IMR-90 (cell line): ENCODE results near the gene TBC1D24. TPM values are rescaled to one million over a fixed set of nuclear protein-coding genes. Genes with fewer than 3 reads are reported as not detected.

Experiments
- ATAC-seq: fragments of 200-7000 bp; cut with Tn5 transposase; 2 replicates; pipeline ENCODE4 v1.9.1; 2020; ENCODE audit warnings: low read depth, mild to moderate bottlenecking, moderate library complexity
- BruUV-seq: library from RNA; stranded (reverse); fragments of 400-500 nt; replicated peaks from 2 replicates; lab custom pipeline; 2021; lab: Mats Ljungman, UMichigan
- CTCF ChIA-PET: fragments of 300-600 bp; formaldehyde crosslinking; extraction: SDS; loops from one replicate; lab custom pipeline; 2021; ENCODE audit warnings: antibody characterized with exemption; lab: Yijun Ruan, JAX
- POLR2A ChIA-PET: fragments of 300-600 bp; sonication (Branson Sonifier 250); formaldehyde crosslinking; loops from one replicate; lab custom pipeline; 2022; ENCODE audit warnings: antibody characterized with exemption; ENCODE audit not compliant: unreplicated experiment; lab: Charles Lee
- DNase-seq: peaks from one replicate; pipeline ENCODE4 v3.0.0; 2013
- H2AFZ ChIP-seq: replicated peaks from 2 replicates; pipeline ENCODE3; 2013; ENCODE audit warnings: low read length, mild to moderate bottlenecking; ENCODE audit not compliant: poor library complexity
- H2AK5ac ChIP-seq: 2 replicates; pipeline ENCODE4 v1.6.1; 2013; ENCODE audit warnings: low read depth, low read length, inconsistent platforms
- H2AK9ac ChIP-seq: replicated peaks from 2 replicates; pipeline ENCODE3; 2013; ENCODE audit warnings: mild to moderate bottlenecking, low read depth, low read length, moderate library complexity; ENCODE audit not compliant: poor library complexity
- H2BK120ac ChIP-seq: 2 replicates; pipeline ENCODE4 v1.6.1; 2013; ENCODE audit warnings: low read depth, low read length, inconsistent platforms
- H2BK15ac ChIP-seq: 3 replicates; pipeline ENCODE4 v1.6.1; 2013; ENCODE audit warnings: low read depth, low read length, inconsistent platforms
- H2BK20ac ChIP-seq: 2 replicates; pipeline ENCODE4 v1.6.1; 2013; ENCODE audit warnings: low read depth, mild to moderate bottlenecking, inconsistent platforms, low read length, moderate library complexity
- H2BK5ac ChIP-seq: 2 replicates; pipeline ENCODE4 v1.6.1; 2013; ENCODE audit warnings: mild to moderate bottlenecking, low read depth, low read length, inconsistent platforms; ENCODE audit not compliant: poor library complexity, severe bottlenecking
- H3K14ac ChIP-seq: replicated peaks from 2 replicates; pipeline ENCODE4 v1.6.1; 2013; ENCODE audit warnings: low read depth, low read length, inconsistent platforms
- H3K18ac ChIP-seq: 2 replicates; pipeline ENCODE4 v1.6.1; 2013; ENCODE audit warnings: low read depth, low read length, control low read depth
- H3K23ac ChIP-seq: 2 replicates; pipeline ENCODE4 v1.6.1; 2013; ENCODE audit warnings: low read depth, low read length, inconsistent platforms
- H3K27ac ChIP-seq: 2 replicates; pipeline ENCODE4 v1.5.1; 2013; ENCODE audit warnings: mild to moderate bottlenecking, control low read depth, low read length; ENCODE audit not compliant: insufficient read depth
- H3K27me3 ChIP-seq: 2 replicates; pipeline ENCODE4 v1.6.1; 2013; ENCODE audit warnings: low read length; ENCODE audit not compliant: control insufficient read depth, insufficient read depth
- H3K36me3 ChIP-seq: 2 replicates; pipeline ENCODE4 v1.6.1; 2013; ENCODE audit warnings: low read length, mixed read lengths; ENCODE audit not compliant: control insufficient read depth, insufficient read depth
- H3K4ac ChIP-seq: 2 replicates; pipeline ENCODE4 v1.6.1; 2013; ENCODE audit warnings: low read depth, low read length, inconsistent platforms
- H3K4me1 ChIP-seq: 2 replicates; pipeline ENCODE4 v1.6.1; 2013; ENCODE audit warnings: low read length, mixed read lengths; ENCODE audit not compliant: control insufficient read depth, insufficient read depth
- H3K4me2 ChIP-seq: 2 replicates; pipeline ENCODE4 v1.6.1; 2013; ENCODE audit warnings: low read depth, mild to moderate bottlenecking, control low read depth, low read length, moderate library complexity
- H3K4me3 ChIP-seq: 2 replicates; pipeline ENCODE4 v1.5.1; 2013; ENCODE audit warnings: low read depth, mild to moderate bottlenecking, control low read depth, low read length, moderate library complexity; ENCODE audit not compliant: insufficient read depth
- H3K56ac ChIP-seq: 2 replicates; pipeline ENCODE4 v1.6.1; 2013; ENCODE audit warnings: low read length, inconsistent platforms; ENCODE audit not compliant: insufficient read depth; ENCODE audit errors: extremely low read depth
- H3K79me1 ChIP-seq, 2 experiments: 2 replicates each; pipeline ENCODE4 v1.6.1; 2013; ENCODE audit warnings: low read length in 2 of 2, inconsistent platforms in 1 of 2, low read depth in 1 of 2
- H3K9ac ChIP-seq: 2 replicates; pipeline ENCODE4 v1.6.1; 2013; ENCODE audit warnings: low read depth, low read length, control low read depth
- H3K9me1 ChIP-seq: 2 replicates; pipeline ENCODE4 v1.6.1; 2013; ENCODE audit warnings: low read length, inconsistent platforms; ENCODE audit not compliant: insufficient read depth
- H3K9me3 ChIP-seq: 2 replicates; pipeline ENCODE4 v1.6.1; 2013; ENCODE audit warnings: low read length; ENCODE audit not compliant: control insufficient read depth, insufficient read depth
- H4K20me1 ChIP-seq: 2 replicates; pipeline ENCODE4 v1.6.1; 2013; ENCODE audit warnings: low read length, inconsistent platforms; ENCODE audit not compliant: insufficient read depth
- H4K5ac ChIP-seq: 2 replicates; pipeline ENCODE4 v1.6.1; 2013; ENCODE audit warnings: mild to moderate bottlenecking, low read depth, low read length, control low read depth
- H4K8ac ChIP-seq, 2 experiments: 2 replicates each; pipeline ENCODE4 v1.6.1; 2013; ENCODE audit warnings: low read depth in 2 of 2, low read length in 2 of 2, control low read depth in 1 of 2, inconsistent platforms in 1 of 2
- H4K91ac ChIP-seq: 2 replicates; pipeline ENCODE4 v1.6.1; 2013; ENCODE audit warnings: low read depth, low read length, inconsistent platforms; ENCODE audit not compliant: insufficient read depth
- BHLHE40 ChIP-seq: fragments of 150-350 bp; IDR thresholded peaks from 2 replicates; pipeline ENCODE4 v1.6.1; 2016; ENCODE audit warnings: mild to moderate bottlenecking, low read depth, low read length
- CEBPB ChIP-seq: IDR thresholded peaks from 2 replicates; pipeline ENCODE4 v1.6.1; 2012; ENCODE audit warnings: low read depth, low read length, improper control_type of control experiment
- CHD1 ChIP-seq: IDR thresholded peaks from 2 replicates; pipeline ENCODE4 v1.6.1; 2012; ENCODE audit warnings: low read depth, low read length, improper control_type of control experiment
- CTCF ChIP-seq: conservative IDR thresholded peaks from 2 replicates; pipeline ENCODE4 v1.5.1; 2012; ENCODE audit warnings: mild to moderate bottlenecking, low read depth, low read length, improper control_type of control experiment
- ELK1 ChIP-seq: fragments of 150-350 bp; IDR thresholded peaks from 2 replicates; pipeline ENCODE4 v1.6.1; 2016; ENCODE audit warnings: low read depth, mild to moderate bottlenecking, low read length, moderate library complexity, borderline replicate concordance
- FOS ChIP-seq: fragments of 150-350 bp; IDR thresholded peaks from 2 replicates; pipeline ENCODE4 v1.6.1; 2016; ENCODE audit warnings: low read depth, low read length
- MAFK ChIP-seq: IDR thresholded peaks from 2 replicates; pipeline ENCODE4 v1.6.1; 2012; ENCODE audit warnings: low read depth, low read length, improper control_type of control experiment
- MAZ ChIP-seq: IDR thresholded peaks from 2 replicates; pipeline ENCODE4 v1.6.1; 2012; ENCODE audit warnings: low read depth, mild to moderate bottlenecking, low read length, improper control_type of control experiment, moderate library complexity, borderline replicate concordance
- MXI1 ChIP-seq: IDR thresholded peaks from 2 replicates; pipeline ENCODE4 v1.6.1; 2012; ENCODE audit warnings: low read depth, mild to moderate bottlenecking, low read length, moderate library complexity, borderline replicate concordance
- NFE2L2 ChIP-seq: fragments of 150-350 bp; IDR thresholded peaks from 2 replicates; pipeline ENCODE4 v1.6.1; 2016; ENCODE audit warnings: low read depth, mild to moderate bottlenecking, low read length
- POLR2A ChIP-seq: IDR thresholded peaks from 2 replicates; pipeline ENCODE4 v1.6.1; 2012; ENCODE audit warnings: mild to moderate bottlenecking, low read depth, low read length
- RAD21 ChIP-seq: IDR thresholded peaks from 2 replicates; pipeline ENCODE4 v1.6.1; 2012; ENCODE audit warnings: low read length, improper control_type of control experiment
- RFX5 ChIP-seq: IDR thresholded peaks from 2 replicates; pipeline ENCODE4 v1.8.0; 2012; ENCODE audit warnings: low read depth, mild to moderate bottlenecking, low read length, moderate library complexity
- SMC3 ChIP-seq: fragments of 150-350 bp; IDR thresholded peaks from 2 replicates; pipeline ENCODE4 v1.6.1; 2016; ENCODE audit warnings: low read depth, mild to moderate bottlenecking, antibody characterized with exemption, low read length, moderate library complexity
- USF2 ChIP-seq: fragments of 150-350 bp; IDR thresholded peaks from 2 replicates; pipeline ENCODE4 v1.6.1; 2017; ENCODE audit warnings: mild to moderate bottlenecking, antibody characterized with exemption, low read length, low read depth
- WGBS, 2 experiments: methylation state at CpG; one replicate each; pipeline versions ENCODE4 v1.1.5 to v1.1.7; 2013; ENCODE audit warnings: missing lambda C conversion rate in 2 of 2; ENCODE audit not compliant: insufficient read length in 1 of 2; ENCODE audit errors: extremely low coverage in 2 of 2; 5-methylcytosine and 5-hydroxymethylcytosine counted together
- dilution Hi-C: fragments of 300-500 bp; cut with HindIII; formaldehyde crosslinking; loops from one replicate; pipeline ENCODE4 v1.14.3; 2018; ENCODE audit warnings: low sequenced_read_pairs; ENCODE audit not compliant: unreplicated experiment
- in situ Hi-C: fragments of 300-500 bp; cut with MboI; formaldehyde crosslinking; loops from 3 replicates; pipeline ENCODE4 v1.14.3; 2019; ENCODE audit warnings: low sequenced_read_pairs, inconsistent platforms, mixed read lengths
- intact Hi-C: fragments of 100-400 bp; cut with micrococcal nuclease; formaldehyde crosslinking; loops from 2 replicates; pipeline ENCODE4 v1.10.0; 2022
- polyA plus RNA-seq, 3 experiments: library from polyadenylated mRNA; depleted of rRNA; stranded (reverse); fragments of >200 nt; gene quantifications; 2 replicates each; pipeline ENCODE4 v1.2.3, GENCODE V29; 2012; ENCODE audit warnings: low replicate concordance in 1 of 3
- total RNA-seq: library from RNA; depleted of rRNA; stranded (reverse); fragments of >200 nt; gene quantifications from 2 replicates; pipeline ENCODE4 v1.2.3, GENCODE V29; 2012

Gene TBC1D24
- total and polyA plus RNA-seq, 2 of the 4 experiments (the other 2 are of a cell fraction) = 7.5 to 13.4 TPM

DNA sequence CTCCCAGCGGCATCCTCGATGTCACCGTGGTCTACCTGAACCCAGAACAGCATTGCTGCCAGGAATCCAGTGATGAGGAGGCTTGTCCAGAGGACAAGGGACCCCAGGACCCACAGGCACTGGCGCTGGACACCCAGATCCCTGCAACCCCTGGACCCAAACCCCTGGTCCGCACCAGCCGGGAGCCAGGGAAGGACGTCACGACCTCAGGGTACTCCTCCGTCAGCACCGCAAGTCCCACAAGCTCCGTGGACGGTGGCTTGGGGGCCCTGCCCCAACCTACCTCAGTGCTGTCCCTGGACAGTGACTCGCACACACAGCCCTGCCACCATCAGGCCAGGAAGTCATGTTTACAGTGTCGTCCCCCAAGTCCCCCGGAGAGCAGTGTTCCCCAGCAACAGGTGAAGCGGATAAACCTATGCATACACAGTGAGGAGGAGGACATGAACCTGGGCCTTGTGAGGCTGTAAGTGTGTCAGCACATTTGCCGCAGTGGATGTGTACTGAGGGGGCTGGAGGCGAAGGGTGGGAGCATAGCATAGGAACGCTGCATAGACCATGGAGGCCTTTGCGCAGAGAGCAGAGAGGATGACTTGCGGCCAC, 18.3 kb upstream of the TBC1D24 start:
- H2BK5ac ChIP-seq = no peak overlapping the region
- H3K4ac ChIP-seq = no peak overlapping the region
- no peak overlapping the region for H4K5ac ChIP-seq
- H3K9ac ChIP-seq = no peak overlapping the region
- TF ChIP-seq CHD1 = no peak
- no peak for TF ChIP-seq ELK1
- TF ChIP-seq MAFK = no peak
- no peak for TF ChIP-seq USF2
- TF ChIP-seq CTCF = no peak
- TF ChIP-seq RFX5 = no peak
- TF ChIP-seq BHLHE40 = no peak
- TF ChIP-seq RAD21 = no peak
- TF ChIP-seq CEBPB = no peak
- TF ChIP-seq FOS = no peak
- TF ChIP-seq SMC3 = no peak
- TF ChIP-seq MAZ = no peak
- no peak for TF ChIP-seq NFE2L2
- no peak for TF ChIP-seq MXI1
- no peak for TF ChIP-seq POLR2A
- H3K36me3 ChIP-seq = peaks cover 29% of the 10 kb centered on the region
- no peak for DNase-seq
- H2BK15ac ChIP-seq = no peak overlapping the region
- H3K23ac ChIP-seq = no peak overlapping the region
- H3K27ac ChIP-seq = no peak overlapping the region
- H2AK9ac ChIP-seq = no peak overlapping the region
- H2AFZ ChIP-seq = no peak overlapping the region
- no peak overlapping the region for H2BK120ac ChIP-seq
- intact Hi-C loops (no loop called here), in situ Hi-C loops (no loop called here), dilution Hi-C loops (no loop called here)
- no peak overlapping the region for H3K4me2 ChIP-seq
- H4K91ac ChIP-seq = no peak overlapping the region
- no peaks in the 10 kb centered on the region for H3K9me3 ChIP-seq
- peaks cover 7% of the 10 kb centered on the region; the same call in 1 of the 2 replicates for H3K4me1 ChIP-seq
- H4K8ac ChIP-seq = no peak overlapping the region
- H3K27me3 ChIP-seq = no peaks in the 10 kb centered on the region
- no peaks in the 10 kb centered on the region for H3K9me1 ChIP-seq
- 94% methylated on average over 6 of the region's 21 CpGs; no CpG with 5 or more reads in 1 of the 2 experiments for WGBS, 2 experiments
- POLR2A ChIA-PET = no interaction called here
- no peak overlapping the region for H3K56ac ChIP-seq
- no peak overlapping the region for H3K14ac ChIP-seq
- BruUV-seq = no TSS peak
- H3K18ac ChIP-seq = no peak overlapping the region
- ATAC-seq = no peak
- H4K20me1 ChIP-seq = peaks cover 5% of the 10 kb centered on the region
- peaks cover 5 to 53% of the 10 kb centered on the region in 2 experiments; a peak in 3 of 4 replicates for H3K79me1 ChIP-seq
- no peak overlapping the region for H2AK5ac ChIP-seq
- CTCF ChIA-PET = no interaction called here
- no peak overlapping the region for H3K4me3 ChIP-seq
- H2BK20ac ChIP-seq = no peak overlapping the region
